OCI-LY1 (cell line): Measurements from ENCODE around the gene CDYL2.

Experiments
- EZH2 ChIP-seq: fragments of 200-600 bp; sonication (generic), shearing (Covaris generic); IDR thresholded peaks from 2 replicates; pipeline ENCODE4 v1.8.0; 2017; ENCODE audit warnings: borderline replicate concordance, mixed run types, mild to moderate bottlenecking, antibody characterized with exemption, low read length, moderate library complexity, mixed read lengths
- TF ChIP-seq, protein P1 (sequence below): fragments of 200-600 bp; sonication (generic), shearing (Covaris generic); IDR thresholded peaks from 2 replicates; pipeline ENCODE4 v1.5.1; 2017; ENCODE audit warnings: mild to moderate bottlenecking, antibody characterized with exemption, low read length, moderate library complexity, mixed read lengths

DNA sequence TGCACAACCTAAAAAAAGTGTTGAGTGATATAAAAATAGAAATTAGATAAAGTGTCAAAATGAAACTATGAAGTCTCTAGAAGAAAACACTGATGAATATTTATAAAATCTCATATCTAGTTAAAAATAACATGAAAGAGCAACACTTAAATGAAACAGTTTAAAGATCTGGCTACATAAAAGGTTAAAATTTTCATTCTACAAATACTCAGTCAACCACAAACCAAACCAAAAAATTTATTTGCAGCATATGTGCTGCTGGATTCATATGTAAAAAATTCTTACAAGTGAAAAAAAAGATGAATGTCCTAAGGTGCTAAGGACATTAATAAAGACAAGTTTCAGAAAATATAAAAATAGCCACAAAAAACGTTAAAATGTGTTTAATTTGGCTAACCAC lies 22.6 kb upstream of the CDYL2 start:
- TF ChIP-seq, protein P1, sequence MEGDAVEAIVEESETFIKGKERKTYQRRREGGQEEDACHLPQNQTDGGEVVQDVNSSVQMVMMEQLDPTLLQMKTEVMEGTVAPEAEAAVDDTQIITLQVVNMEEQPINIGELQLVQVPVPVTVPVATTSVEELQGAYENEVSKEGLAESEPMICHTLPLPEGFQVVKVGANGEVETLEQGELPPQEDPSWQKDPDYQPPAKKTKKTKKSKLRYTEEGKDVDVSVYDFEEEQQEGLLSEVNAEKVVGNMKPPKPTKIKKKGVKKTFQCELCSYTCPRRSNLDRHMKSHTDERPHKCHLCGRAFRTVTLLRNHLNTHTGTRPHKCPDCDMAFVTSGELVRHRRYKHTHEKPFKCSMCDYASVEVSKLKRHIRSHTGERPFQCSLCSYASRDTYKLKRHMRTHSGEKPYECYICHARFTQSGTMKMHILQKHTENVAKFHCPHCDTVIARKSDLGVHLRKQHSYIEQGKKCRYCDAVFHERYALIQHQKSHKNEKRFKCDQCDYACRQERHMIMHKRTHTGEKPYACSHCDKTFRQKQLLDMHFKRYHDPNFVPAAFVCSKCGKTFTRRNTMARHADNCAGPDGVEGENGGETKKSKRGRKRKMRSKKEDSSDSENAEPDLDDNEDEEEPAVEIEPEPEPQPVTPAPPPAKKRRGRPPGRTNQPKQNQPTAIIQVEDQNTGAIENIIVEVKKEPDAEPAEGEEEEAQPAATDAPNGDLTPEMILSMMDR = no peak
- TF ChIP-seq EZH2 = no peak
